ENCODE results near the gene KIZ.
"Not testable (repeated sequence)": the region's sequence is repeated elsewhere in the genome, so short reads cannot be mapped to it uniquely, and the experiment has no call there.

The KIZ gene

GRCh38 chr20:21234324-21234723 lies 108.4 kb downstream of the KIZ start:
- no peak for DNase-seq

- no peak for DNase-seq
Observed at GRCh38 chr20:21234806-21235483, 109.1 kb downstream of the KIZ start.

- peak; percentile 73 for DNase-seq
Observed at GRCh38 chr20:21235484-21236445, 109.9 kb downstream of the KIZ start.

DNA sequence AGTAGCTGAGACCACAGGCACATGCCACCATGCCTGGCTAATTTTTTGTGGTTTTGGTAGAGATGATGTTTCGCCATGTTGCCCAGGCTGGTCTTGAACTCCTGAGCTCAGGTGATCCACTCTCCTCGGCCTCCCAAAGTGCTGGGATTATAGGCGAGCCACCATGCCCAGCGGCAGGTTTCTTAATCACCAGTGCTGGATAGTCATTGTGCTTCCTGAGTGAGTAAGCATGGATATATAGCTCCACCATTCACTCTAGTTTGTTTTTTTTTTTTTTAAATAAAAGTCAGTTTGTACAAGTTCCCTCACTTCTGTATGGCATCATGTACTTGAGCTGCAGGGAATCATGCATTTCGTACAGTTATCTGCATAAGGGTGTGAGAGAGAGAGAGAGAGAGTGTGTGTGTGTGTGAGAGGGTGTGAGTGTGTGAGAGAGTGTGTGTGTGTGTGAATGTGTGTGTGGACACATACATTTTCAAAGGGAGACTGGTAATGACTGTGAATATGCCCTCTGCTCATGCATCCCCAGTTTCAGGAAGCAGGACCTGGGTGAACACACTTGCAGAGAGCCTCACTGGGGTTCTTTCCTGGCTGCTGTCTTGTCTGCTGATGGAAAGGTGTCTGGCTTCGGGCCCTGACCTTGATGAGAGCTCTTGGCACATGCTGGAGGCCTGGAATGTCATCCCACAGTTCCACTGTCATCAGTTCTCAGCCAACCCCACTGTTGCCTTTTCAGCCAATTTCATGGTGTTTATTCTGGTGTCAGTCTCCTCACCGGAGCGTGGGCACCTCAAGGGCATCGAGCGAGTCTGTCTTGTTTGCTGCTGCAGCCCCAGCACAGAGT lies 112.3 kb downstream of the KIZ start:
- DNase-seq, result no peak

DNA sequence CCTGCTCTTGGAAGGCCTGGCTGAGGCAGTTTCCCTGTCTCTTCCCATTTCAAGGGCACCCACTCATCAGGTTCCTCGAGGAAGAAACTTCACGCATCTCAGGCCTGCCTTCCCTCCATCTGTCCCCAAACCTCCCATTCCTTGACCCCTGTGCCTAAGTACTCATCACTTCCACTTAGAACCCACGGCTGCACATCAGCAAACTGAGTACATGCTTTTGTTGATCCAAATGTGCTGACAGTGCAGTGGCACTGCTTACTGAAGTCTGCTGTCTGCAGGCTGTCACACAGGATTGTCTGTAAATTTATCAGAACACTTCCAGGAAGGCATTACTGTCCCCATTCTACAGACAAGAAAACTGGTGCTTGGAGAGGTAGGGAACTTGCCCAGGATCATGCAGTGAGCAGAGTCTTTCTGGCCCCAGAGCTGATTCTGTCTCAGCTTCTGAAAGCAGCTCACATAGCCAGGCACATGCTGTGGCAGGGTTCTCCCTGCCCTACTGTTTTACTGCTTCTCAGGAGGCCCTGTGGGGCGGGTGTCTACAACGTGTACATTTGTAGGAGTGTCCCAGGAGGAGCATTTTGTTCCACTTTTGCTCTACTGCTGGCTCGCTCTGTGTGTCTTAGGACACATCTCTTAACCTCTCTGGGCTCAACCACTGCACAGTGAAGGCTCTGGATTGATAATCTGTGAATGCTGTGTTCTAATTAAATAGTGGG lies 113.1 kb downstream of the KIZ start:
- no peak for DNase-seq

DNA sequence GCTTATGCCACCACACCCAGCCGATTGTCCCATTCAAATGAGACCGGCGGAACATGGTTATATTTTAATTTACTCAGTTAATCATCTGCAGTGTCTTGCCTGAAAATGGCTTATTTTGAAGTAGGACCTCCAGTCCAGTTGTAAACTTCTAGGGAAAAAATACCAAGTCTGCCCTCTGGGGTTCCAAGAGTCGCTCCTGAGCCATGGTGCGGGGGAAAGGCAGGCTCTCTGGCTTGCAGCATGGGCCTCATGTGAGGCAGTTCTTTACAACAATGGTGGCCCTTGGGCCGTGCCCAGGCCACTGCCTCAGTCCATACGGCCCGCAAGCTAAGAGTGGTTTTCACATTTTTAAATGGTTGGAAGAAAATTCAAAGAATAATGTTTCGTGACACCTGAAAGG lies 114.5 kb downstream of the KIZ start:
- DNase-seq, result no peak

DNA sequence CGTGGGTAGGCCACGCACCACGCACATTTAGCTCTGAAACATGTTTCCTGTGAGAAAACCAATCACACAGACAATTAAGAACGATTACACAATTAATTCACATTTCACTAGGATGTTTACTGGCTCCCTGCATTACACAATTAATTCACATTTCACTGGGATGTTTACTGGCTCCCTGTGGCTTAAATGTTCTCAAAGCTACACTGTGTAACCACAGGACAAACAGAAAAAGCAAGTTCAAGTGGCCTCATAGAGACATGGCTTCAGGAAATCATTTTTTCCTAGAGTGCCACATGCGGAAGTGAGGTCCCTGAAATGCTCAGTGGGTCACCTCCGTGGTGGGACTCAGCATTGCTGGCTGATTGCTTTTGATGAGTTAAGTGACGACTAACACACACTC lies 115.5 kb downstream of the KIZ start:
- no peak for DNase-seq

DNA sequence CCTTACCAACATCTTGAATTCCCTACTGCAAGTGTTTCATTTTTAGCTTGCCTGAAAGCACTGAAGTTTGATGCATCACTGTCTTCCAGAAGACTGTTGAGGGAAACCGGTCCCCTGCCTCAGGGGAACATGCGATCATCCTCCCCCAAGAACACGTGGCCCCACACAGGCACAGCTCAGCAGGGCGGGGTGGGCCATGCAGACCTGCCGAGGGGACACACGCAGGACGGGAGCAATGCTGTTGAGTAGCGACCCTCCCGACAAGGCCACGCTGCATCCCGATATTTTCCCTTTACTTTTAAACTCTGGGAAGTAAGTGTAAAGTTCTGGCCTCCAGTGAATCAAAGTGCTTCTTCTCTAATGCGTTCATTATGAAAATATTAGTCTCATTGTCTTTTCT lies 117.9 kb downstream of the KIZ start:
- no peak for DNase-seq

DNA sequence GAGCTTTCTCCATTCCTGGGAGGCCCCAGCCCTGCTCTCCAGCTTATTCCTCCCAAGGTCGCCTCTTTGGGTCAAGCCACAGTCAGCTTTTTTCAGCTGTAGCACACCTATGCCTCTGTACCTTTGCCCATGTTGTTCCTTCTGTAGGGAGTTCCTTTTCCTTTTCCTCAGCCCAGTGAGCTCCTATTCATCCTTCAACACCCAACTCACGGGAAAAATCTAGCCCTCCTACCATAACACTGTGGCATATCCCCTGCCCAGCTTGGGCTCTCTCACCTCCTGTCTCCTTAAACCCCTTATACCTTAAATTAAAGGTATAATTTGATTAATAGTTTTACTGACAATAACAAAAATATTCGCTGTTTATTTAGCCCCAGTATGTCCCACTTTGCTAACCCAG lies 118.9 kb downstream of the KIZ start:
- no peak for DNase-seq

DNA sequence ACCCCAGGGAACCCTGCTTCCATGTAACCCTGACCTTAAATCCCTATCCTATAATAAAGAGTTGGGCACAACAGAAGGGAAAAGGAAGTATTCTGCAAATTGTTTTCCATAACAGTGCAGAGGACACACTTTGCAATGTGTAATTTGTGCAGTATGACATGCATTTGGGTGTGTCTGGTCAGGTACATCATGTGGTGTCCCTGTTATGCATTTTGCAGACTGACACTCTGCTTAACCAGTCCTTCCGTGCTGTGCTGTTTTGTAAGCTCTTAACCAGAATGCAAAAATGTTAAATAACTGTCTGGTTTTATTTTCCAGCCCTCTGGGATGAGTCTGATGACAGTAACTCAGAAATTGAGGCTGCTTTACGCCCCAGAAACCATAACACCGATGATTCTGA lies 120.3 kb downstream of the KIZ start:
- no peak for DNase-seq

GRCh38 chr20:21247603-21248095 lies 121.8 kb downstream of the KIZ start:
- DNase-seq, result not testable (repeated sequence)

DNA sequence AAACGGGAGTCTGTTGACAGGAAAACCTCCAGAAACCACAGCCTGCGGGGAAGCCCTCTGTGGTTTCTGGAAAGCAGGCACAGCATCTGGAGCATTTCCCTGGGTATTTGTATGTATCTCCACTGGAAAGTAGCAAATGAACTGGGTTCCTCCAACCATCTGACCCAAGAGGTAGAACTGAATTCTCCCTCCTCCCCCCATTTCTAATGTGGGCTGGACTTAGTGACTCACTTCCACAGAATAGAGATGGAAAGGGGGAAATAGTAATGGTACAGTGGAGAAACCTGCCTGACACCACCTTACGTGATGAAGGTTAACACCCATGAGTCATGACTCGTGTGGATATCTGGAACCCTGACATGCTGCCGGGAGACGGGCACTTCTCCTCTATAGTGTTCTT lies 125.4 kb downstream of the KIZ start:
- DNase-seq, result peak; percentile 13

GRCh38 chr20:21257192-21257591 lies 131.3 kb downstream of the KIZ start:
- DNase-seq, result no peak

DNA sequence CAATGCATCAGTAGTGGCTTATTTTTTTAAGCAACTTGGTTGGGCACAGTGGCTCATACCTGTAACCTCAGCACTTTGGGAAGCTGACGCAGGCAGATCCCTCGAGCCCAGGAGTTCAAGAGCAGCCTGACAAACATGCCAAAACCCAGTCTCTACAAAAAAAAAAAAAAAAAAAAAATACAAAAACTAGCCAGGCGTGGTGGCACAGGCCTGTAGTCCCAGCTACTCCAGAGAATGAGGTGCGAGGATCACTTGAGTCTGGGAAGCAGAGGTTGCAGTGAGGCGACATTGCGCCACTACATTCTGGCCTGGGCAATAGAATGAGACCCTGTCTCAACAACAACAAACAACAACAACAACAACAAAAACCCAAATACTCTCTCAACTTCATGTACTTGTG lies 132.5 kb downstream of the KIZ start:
- DNase-seq, result no peak

GRCh38 chr20:21259346-21259745 lies 133.5 kb downstream of the KIZ start:
- DNase-seq, result no peak

GRCh38 chr20:21262812-21263211 lies 136.9 kb downstream of the KIZ start:
- DNase-seq, result no peak

- peak; percentile 92 for DNase-seq
Observed at GRCh38 chr20:21265261-21266190, 139.6 kb downstream of the KIZ start.

DNA sequence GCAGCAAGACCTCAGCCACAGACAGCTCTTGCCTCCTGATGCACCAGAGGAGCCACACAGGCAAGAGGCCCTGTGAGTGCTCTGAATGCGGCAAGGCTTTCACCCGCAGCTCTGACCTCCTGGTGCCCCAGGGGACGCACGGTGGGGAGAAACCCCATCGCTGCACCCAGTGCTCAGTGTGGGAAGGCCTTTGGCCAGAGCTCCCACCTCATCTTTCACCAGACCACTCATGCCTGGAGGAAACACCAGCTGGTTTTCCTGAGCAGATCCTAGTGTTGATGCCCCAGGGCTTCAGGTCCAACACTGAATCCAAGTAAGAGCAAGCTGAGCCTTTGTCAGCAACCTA lies 140.3 kb downstream of the KIZ start:
- no peak for DNase-seq

- DNase-seq, result no peak
Observed at GRCh38 chr20:21269772-21270171, 143.9 kb downstream of the KIZ start.

DNA sequence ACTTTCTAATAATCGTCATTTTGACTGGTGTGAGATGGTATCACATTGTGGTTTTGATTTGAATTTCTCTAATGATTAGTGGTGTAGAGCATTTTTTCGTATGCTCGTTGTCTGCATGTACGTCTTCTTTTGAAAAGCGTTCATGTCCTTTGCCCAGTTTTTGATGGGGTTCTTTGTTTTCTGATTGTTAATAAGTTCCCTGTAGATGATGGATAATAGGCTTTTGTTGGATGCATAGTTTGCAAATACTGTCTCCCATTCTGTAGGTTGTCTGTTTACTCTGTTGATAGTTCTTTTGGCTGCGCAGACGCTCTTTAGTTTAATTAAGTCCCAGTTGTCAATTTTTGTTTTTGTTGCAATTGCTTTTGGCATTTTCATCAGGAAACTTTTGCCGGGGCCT lies 144.9 kb downstream of the KIZ start:
- no peak for DNase-seq

DNA sequence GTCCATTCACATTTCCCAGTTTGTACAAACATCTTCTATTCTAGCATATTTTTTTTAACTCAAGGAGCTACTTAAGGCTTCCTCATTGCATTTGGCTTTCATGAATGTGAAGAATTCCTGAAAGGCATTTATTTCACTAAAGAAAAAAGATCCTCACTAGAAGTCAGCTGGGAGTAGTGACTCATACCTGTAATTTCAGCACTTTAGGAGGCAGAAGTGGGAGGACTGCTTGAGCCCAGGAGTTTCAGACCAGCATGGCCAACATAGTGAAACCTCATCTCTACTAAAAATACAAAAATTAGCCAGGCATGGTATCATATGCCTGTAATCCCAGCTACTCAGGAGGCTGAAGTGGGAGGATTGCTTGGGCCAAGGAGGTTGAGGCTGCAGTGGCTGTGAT lies 146.4 kb downstream of the KIZ start:
- no peak for DNase-seq
